Endothelial cell of umbilical vein (primary cell): ENCODE data around the gene KCNQ5. TPM values are rescaled to one million over a fixed set of nuclear protein-coding genes. Genes with fewer than 3 reads are reported as not detected.

Experiments
- BruUV-seq: library from RNA; stranded (reverse); fragments of 400-500 nt; replicated peaks from 2 replicates; lab custom pipeline; 2021; lab: Mats Ljungman, UMichigan
- CTCF ChIA-PET: fragments of 300-600, 350-600 bp; sonication (Branson Sonifier 250); formaldehyde crosslinking; loops from one replicate; lab custom pipeline; 2021; ENCODE audit warnings: antibody characterized with exemption, inconsistent platforms; lab: Charles Lee
- POLR2A ChIA-PET: fragments of 300-600, 350-600 bp; sonication (Branson Sonifier 250); formaldehyde crosslinking; loops from one replicate; lab custom pipeline; 2021; ENCODE audit warnings: antibody characterized with exemption, inconsistent platforms; lab: Charles Lee
- DNase-seq: peaks from one replicate; pipeline ENCODE4 v3.0.0-alpha.2; 2011; ENCODE audit warnings: low read depth, low spot score
- FAIRE-seq: peaks from 2 replicates; lab custom pipeline; 2011; peaks lifted over from hg19 to GRCh38; lab: Jason Lieb, UNC
- H2AFZ ChIP-seq: 2 replicates; pipeline ENCODE4 v1.6.0; 2012; ENCODE audit warnings: low read depth, low read length, control low read depth, inconsistent platforms
- H3K27ac ChIP-seq: 2 replicates; pipeline ENCODE4 v1.5.1; 2011; ENCODE audit warnings: low read depth, mild to moderate bottlenecking, control low read depth, low read length, moderate library complexity; ENCODE audit not compliant: insufficient read depth
- H3K27me3 ChIP-seq, 2 experiments: 2 replicates each; pipeline versions ENCODE4 v1.6.0 to v1.6.1; 2011; ENCODE audit warnings: low read length in 2 of 2, mixed read lengths in 1 of 2; ENCODE audit not compliant: control insufficient read depth in 2 of 2, insufficient read depth in 2 of 2
- H3K36me3 ChIP-seq, 2 experiments: 2 replicates in 1 of 2; 3 replicates in 1 of 2; pipeline ENCODE4 v1.5.1; 2011; ENCODE audit warnings: low read length in 2 of 2, mild to moderate bottlenecking in 1 of 2, moderate library complexity in 1 of 2; ENCODE audit not compliant: control insufficient read depth in 2 of 2, insufficient read depth in 2 of 2; ENCODE audit errors: extremely low read depth in 1 of 2
- H3K4me1 ChIP-seq: 3 replicates; pipeline ENCODE4 v1.5.1; 2011; ENCODE audit warnings: mild to moderate bottlenecking, low read length; ENCODE audit not compliant: control insufficient read depth, insufficient read depth; ENCODE audit errors: extremely low read depth
- H3K4me2 ChIP-seq: 2 replicates; pipeline ENCODE4 v1.6.1; 2011; ENCODE audit warnings: low read length, control low read depth, mixed read lengths; ENCODE audit not compliant: insufficient read depth
- H3K4me3 ChIP-seq, 3 experiments: fragments of 200-600 bp in 1 of 3; sonication (generic), shearing (Covaris generic) in 1 of 3; replicated peaks in 1 of 3; 2 replicates each; pipeline ENCODE4 v1.5.1; 2011 to 2016; ENCODE audit warnings: control low read depth in 3 of 3, low read length in 3 of 3, mild to moderate bottlenecking in 2 of 3, inconsistent platforms in 1 of 3, low read depth in 1 of 3, moderate library complexity in 1 of 3; ENCODE audit not compliant: insufficient read depth in 1 of 3
- H3K79me2 ChIP-seq: 2 replicates; pipeline ENCODE4 v1.6.0; 2012; ENCODE audit warnings: low read length, inconsistent platforms; ENCODE audit not compliant: control insufficient read depth, insufficient read depth
- H3K9ac ChIP-seq: replicated peaks from 2 replicates; pipeline ENCODE3; 2011; ENCODE audit warnings: low read length, control low read depth; ENCODE audit not compliant: insufficient read depth; ENCODE audit errors: extremely low read depth
- H3K9me1 ChIP-seq: replicated peaks from 3 replicates; pipeline ENCODE4 v1.6.0; 2011; ENCODE audit warnings: mild to moderate bottlenecking, low read length; ENCODE audit not compliant: control insufficient read depth, insufficient read depth; ENCODE audit errors: extremely low read depth
- H3K9me3 ChIP-seq: replicated peaks from 2 replicates; pipeline ENCODE4 v1.5.1; 2012; ENCODE audit warnings: low read length, inconsistent platforms; ENCODE audit not compliant: control insufficient read depth, insufficient read depth
- H4K20me1 ChIP-seq: replicated peaks from 2 replicates; pipeline ENCODE3; 2011; ENCODE audit warnings: mild to moderate bottlenecking, low read length; ENCODE audit not compliant: control insufficient read depth, insufficient read depth; ENCODE audit errors: extremely low read depth
- CTCF ChIP-seq, 2 donors: IDR thresholded peaks; 1 replicate in 1 of 2; 2 replicates in 1 of 2; pipeline ENCODE4 v1.5.1; 2011; ENCODE audit warnings: low read length in 2 of 2, mild to moderate bottlenecking in 2 of 2, moderate library complexity in 2 of 2, control low read depth in 1 of 2, inconsistent platforms in 1 of 2, low read depth in 1 of 2; ENCODE audit not compliant: insufficient read depth in 1 of 2; ENCODE audit errors: extremely low read depth in 1 of 2
- EZH2 ChIP-seq: IDR thresholded peaks from 2 replicates; pipeline ENCODE4 v1.6.1; 2012; ENCODE audit warnings: borderline replicate concordance, low read depth, mild to moderate bottlenecking, moderate library complexity, low read length, inconsistent platforms; ENCODE audit not compliant: severe bottlenecking
- FOS ChIP-seq: IDR thresholded peaks from 2 replicates; pipeline ENCODE4 v1.6.1; 2011; ENCODE audit warnings: mild to moderate bottlenecking, low read length, moderate library complexity, borderline replicate concordance; ENCODE audit not compliant: insufficient read depth
- GATA2 ChIP-seq: IDR thresholded peaks from 2 replicates; pipeline ENCODE4 v1.7.0; 2011; ENCODE audit warnings: low read depth, mild to moderate bottlenecking, moderate library complexity, mixed read lengths, low read length; ENCODE audit not compliant: insufficient read length, insufficient read depth
- JUN ChIP-seq: IDR thresholded peaks from 2 replicates; pipeline ENCODE4 v1.6.1; 2011; ENCODE audit warnings: borderline replicate concordance, low read depth; ENCODE audit not compliant: insufficient read length, insufficient read depth
- MAX ChIP-seq: IDR thresholded peaks from 2 replicates; pipeline ENCODE4 v1.6.1; 2011; ENCODE audit not compliant: insufficient read depth, insufficient read length
- MYC ChIP-seq: IDR thresholded peaks from one replicate; pipeline ENCODE4 v1.6.1; 2011; ENCODE audit warnings: mild to moderate bottlenecking, low read depth, low read length
- POLR2A ChIP-seq: IDR thresholded peaks from 2 replicates; pipeline ENCODE4 v1.6.1; 2012; ENCODE audit warnings: low read depth, mild to moderate bottlenecking, control low read depth, low read length
- POLR2AphosphoS5 ChIP-seq: IDR thresholded peaks from 2 replicates; pipeline ENCODE4 v1.6.1; 2012; ENCODE audit warnings: low read depth, mild to moderate bottlenecking, control low read depth, low read length, moderate library complexity; ENCODE audit not compliant: insufficient read depth
- dilution Hi-C: fragments of 300-500 bp; cut with MboI; formaldehyde crosslinking; loops from one replicate; pipeline ENCODE4 v1.15.0; 2019; ENCODE audit warnings: low sequenced_read_pairs; ENCODE audit not compliant: extremely low pct_ligation_motif_present
- intact Hi-C: fragments of 100-400 bp; cut with micrococcal nuclease; formaldehyde crosslinking; loops from one replicate; pipeline ENCODE4 v1.10.0; 2022
- polyA plus RNA-seq, 4 experiments: library from polyadenylated mRNA; depleted of rRNA in 3 of 4; stranded (reverse) in 3 of 4; unstranded in 1 of 4; fragments of >200 nt; gene quantifications; 2 replicates each; pipeline versions ENCODE4 v1.2.1 to v1.2.3, GENCODE V29; 2011 to 2012; ENCODE audit warnings: missing spikeins in 1 of 4
- total RNA-seq: library from RNA; stranded (reverse); gene quantifications from 2 replicates; pipeline ENCODE4 v1.2.3, GENCODE V29; 2021

The KCNQ5 gene
- total and polyA plus RNA-seq, 2 donors (not counting 3 experiments of a cell fraction or from before 2014, with no cell fraction given), result 0.22 TPM; not detected in 1

DNA sequence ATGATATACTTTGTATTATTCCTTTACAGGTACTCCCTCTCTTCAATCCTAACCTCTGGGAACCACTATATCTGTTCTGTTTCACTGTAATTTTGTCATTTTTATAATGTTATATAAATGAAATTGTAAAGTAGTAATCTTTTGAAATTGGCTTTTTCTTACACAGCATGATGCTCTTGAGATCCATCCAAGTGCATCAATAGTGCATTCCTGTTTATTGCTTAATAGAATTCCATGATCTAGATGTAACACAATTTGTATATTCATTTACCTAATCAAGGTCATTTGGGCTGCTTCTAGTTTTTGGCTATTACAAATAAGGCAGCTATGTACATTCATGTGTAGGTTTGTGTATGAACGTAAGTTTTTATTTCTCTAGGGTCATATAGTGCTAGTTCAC, 428.8 kb downstream of the KCNQ5 start:
- dilution Hi-C loops, result no loop called here
- no peak overlapping the region for H3K4me3 ChIP-seq
- H3K27me3 ChIP-seq, result no peaks in the 10 kb centered on the region
- POLR2A ChIA-PET, result no interaction called here
- CTCF ChIA-PET, result no interaction called here
- no peaks in the 10 kb centered on the region for H3K4me1 ChIP-seq
- TF ChIP-seq MAX, result no peak
- TF ChIP-seq POLR2AphosphoS5, result no peak
- TF ChIP-seq CTCF (IDR thresholded peaks at IDR 0.05; ENCODE audit: extremely low read depth in 1 of 2, insufficient read depth in 1 of 2, low read depth in 1 of 2, low read length in 2 of 2), result no peak
- no peak for TF ChIP-seq EZH2
- no peak for TF ChIP-seq JUN
- H3K27ac ChIP-seq, result no peak overlapping the region
- DNase-seq, result no peak
- H3K4me2 ChIP-seq, result no peak overlapping the region
- no peaks in the 10 kb centered on the region for H3K9me1 ChIP-seq
- H4K20me1 ChIP-seq, result no peaks in the 10 kb centered on the region
- FAIRE-seq, result no peak
- intact Hi-C loops, result no loop called here
- H3K79me2 ChIP-seq, result no peaks in the 10 kb centered on the region
- no TSS peak for BruUV-seq
- H3K36me3 ChIP-seq, result no peaks in the 10 kb centered on the region
- H3K9ac ChIP-seq, result no peak overlapping the region
- no peaks in the 10 kb centered on the region for H3K9me3 ChIP-seq
- H2AFZ ChIP-seq, result no peak overlapping the region

- POLR2A ChIA-PET, result no interaction called here
- dilution Hi-C loops (no loop called here), intact Hi-C loops (no loop called here)
- Histone ChIP-seq H3K4me3 (no peak overlapping the region), H3K9me3 (no peaks in the 10 kb centered on the region), H3K4me2 (no peak overlapping the region), H2AFZ (no peak overlapping the region), H3K27ac (no peak overlapping the region), H3K9ac (no peak overlapping the region), H3K27me3 (no peaks in the 10 kb centered on the region), H3K9me1 (no peaks in the 10 kb centered on the region), H3K79me2 (no peaks in the 10 kb centered on the region), H3K36me3 (no peaks in the 10 kb centered on the region), H4K20me1 (no peaks in the 10 kb centered on the region), H3K4me1 (no peaks in the 10 kb centered on the region)
- CTCF ChIA-PET, result no interaction called here
- BruUV-seq, result no TSS peak
- no peak for FAIRE-seq
- no peak for DNase-seq
- no peak for TF ChIP-seq GATA2
- no peak for TF ChIP-seq POLR2AphosphoS5
- TF ChIP-seq MAX, result no peak
- TF ChIP-seq POLR2A, result no peak
- TF ChIP-seq JUN, result no peak
- TF ChIP-seq CTCF (IDR thresholded peaks at IDR 0.05; ENCODE audit: extremely low read depth in 1 of 2, insufficient read depth in 1 of 2, low read depth in 1 of 2, low read length in 2 of 2), result no peak
- TF ChIP-seq EZH2, result no peak
- TF ChIP-seq FOS, result no peak
- no peak for TF ChIP-seq MYC
These were observed 429.3 kb downstream of the KCNQ5 start for GRCh38 chr6:73051147-73051546.
